NT2/D1 (cell line): ENCODE measurements around the gene RELT.

Experiments
- SUZ12 ChIP-seq: IDR thresholded peaks from 2 replicates; pipeline ENCODE4 v1.6.1; 2011; ENCODE audit not compliant: insufficient read length, insufficient read depth; ENCODE audit errors: extremely low read depth
- ZNF274 ChIP-seq: IDR thresholded peaks from 2 replicates; pipeline ENCODE4 v1.6.1; 2011; ENCODE audit warnings: mild to moderate bottlenecking, low read depth, low read length

DNA sequence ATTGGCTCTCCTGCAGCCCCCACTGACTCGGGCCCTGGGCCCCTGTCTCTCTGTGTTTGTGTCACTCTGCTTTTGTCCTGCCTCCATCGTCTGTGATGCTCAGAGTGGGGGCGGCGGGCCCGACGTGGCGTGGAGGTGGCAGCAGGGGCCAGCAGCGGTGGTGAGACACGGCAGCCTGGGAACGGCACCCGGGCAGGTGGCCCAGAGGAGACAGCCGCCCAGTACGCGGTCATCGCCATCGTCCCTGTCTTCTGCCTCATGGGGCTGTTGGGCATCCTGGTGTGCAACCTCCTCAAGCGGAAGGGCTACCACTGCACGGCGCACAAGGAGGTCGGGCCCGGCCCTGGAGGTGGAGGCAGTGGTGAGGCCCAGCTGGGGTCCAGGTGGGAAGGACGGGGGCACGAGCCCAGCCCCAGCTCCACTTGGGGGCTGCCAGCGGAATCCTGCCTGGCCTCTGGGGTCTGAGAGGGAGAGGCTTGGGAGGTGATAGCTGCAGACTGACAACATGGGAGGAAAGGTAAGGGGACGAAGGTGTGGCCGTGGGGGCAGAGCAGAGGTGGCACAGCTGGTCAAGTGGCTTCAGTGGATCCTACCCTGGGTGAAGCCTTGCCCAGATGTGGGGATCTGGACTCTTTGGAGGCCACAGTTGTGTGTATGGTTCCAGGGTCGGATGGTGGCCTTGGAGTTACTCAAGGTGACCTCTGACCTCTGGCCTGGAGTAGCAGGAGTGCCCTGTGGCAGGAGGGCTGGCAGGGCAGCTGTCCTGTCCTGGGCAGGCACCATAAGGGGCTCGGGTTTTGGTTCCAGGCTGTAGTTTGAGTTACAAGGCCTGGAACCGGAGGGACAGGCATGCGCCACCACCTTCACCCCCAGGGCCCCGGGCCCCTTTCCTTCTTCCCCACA is 16.2 kb downstream of the RELT start:
- TF ChIP-seq SUZ12 (no peak), ZNF274 (no peak)
